ENCODE results near the gene GATAD2A. TPM values are rescaled to one million over a fixed set of nuclear protein-coding genes. Genes with fewer than 3 reads are reported as not detected.

The GATAD2A gene
- total and polyA plus RNA-seq, 10 of the 15 experiments (the other 5 are each of a cell fraction or from before 2014, with no cell fraction given), result 2.6 to 173 (median 32.0) TPM

DNA sequence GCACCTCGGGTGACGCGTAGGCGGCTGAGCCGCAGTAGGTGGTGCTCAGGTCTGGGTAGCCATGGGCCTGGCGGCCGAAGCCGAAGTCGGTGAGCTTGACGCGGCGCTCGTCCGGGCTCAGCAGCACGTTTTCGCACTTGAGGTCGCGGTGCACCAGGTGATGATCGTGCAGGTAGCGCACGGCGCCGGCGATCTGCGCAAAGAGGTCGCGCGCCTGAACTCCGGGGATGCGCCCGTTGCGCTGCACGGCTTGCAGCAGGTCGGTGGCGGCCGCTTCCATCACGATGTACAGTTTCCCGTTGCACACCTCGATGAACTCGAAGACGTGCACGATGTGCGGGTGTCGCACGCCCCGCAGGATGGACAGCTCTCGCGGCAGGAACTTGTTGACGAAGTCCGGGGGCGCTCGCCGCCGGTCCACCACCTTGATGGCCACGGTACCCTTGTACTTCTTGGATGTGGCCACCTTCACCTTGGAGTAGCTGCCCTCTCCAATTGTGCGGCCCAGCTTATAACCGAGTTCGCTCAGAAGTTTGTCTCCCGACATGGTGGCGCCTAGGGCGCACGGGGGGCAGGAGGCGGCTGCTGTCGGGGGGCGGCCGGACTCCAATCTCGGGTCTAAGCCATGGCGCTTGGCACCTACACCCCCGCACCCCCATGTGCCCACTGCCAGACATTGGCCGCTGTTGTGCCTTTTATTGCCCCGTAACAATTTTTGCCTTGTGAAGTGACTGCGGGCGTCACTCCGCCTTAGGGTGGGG is 109.6 kb downstream of the GATAD2A start, which contains the start of gene TSSK6 (continued):
- TF ChIP-seq SUZ12 (IDR thresholded peaks at IDR 0.05; ENCODE audit: unreplicated experiment) (no peak), EP300 (IDR thresholded peaks at IDR 0.05; ENCODE audit: borderline replicate concordance in 1 of 2, control insufficient read depth in 1 of 2, low read depth in 2 of 2, low read length in 2 of 2) (no peak), BRCA1 (IDR thresholded peaks at IDR 0.05; ENCODE audit: low read depth, low read length) (no peak), SMAD5 (IDR thresholded peaks at IDR 0.05; ENCODE audit: low read depth) (no peak), JUND (IDR thresholded peaks at IDR 0.05; ENCODE audit: low read depth, low read length) (no peak), FOXK2 (IDR thresholded peaks at IDR 0.05) (no peak), JUNB (IDR thresholded peaks at IDR 0.05) (no peak)
- TF ChIP-seq, protein P1, sequence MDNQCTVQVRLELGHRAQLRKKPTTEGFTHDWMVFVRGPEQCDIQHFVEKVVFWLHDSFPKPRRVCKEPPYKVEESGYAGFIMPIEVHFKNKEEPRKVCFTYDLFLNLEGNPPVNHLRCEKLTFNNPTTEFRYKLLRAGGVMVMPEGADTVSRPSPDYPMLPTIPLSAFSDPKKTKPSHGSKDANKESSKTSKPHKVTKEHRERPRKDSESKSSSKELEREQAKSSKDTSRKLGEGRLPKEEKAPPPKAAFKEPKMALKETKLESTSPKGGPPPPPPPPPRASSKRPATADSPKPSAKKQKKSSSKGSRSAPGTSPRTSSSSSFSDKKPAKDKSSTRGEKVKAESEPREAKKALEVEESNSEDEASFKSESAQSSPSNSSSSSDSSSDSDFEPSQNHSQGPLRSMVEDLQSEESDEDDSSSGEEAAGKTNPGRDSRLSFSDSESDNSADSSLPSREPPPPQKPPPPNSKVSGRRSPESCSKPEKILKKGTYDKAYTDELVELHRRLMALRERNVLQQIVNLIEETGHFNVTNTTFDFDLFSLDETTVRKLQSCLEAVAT (IDR thresholded peaks at IDR 0.05), result 0 out of 2 replicates have a peak, but pooled peaks have one; percentile 10
- TF ChIP-seq, protein P2, sequence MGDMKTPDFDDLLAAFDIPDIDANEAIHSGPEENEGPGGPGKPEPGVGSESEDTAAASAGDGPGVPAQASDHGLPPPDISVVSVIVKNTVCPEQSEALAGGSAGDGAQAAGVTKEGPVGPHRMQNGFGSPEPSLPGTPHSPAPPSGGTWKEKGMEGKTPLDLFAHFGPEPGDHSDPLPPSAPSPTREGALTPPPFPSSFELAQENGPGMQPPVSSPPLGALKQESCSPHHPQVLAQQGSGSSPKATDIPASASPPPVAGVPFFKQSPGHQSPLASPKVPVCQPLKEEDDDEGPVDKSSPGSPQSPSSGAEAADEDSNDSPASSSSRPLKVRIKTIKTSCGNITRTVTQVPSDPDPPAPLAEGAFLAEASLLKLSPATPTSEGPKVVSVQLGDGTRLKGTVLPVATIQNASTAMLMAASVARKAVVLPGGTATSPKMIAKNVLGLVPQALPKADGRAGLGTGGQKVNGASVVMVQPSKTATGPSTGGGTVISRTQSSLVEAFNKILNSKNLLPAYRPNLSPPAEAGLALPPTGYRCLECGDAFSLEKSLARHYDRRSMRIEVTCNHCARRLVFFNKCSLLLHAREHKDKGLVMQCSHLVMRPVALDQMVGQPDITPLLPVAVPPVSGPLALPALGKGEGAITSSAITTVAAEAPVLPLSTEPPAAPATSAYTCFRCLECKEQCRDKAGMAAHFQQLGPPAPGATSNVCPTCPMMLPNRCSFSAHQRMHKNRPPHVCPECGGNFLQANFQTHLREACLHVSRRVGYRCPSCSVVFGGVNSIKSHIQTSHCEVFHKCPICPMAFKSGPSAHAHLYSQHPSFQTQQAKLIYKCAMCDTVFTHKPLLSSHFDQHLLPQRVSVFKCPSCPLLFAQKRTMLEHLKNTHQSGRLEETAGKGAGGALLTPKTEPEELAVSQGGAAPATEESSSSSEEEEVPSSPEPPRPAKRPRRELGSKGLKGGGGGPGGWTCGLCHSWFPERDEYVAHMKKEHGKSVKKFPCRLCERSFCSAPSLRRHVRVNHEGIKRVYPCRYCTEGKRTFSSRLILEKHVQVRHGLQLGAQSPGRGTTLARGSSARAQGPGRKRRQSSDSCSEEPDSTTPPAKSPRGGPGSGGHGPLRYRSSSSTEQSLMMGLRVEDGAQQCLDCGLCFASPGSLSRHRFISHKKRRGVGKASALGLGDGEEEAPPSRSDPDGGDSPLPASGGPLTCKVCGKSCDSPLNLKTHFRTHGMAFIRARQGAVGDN (IDR thresholded peaks at IDR 0.05), result no peak

Data from GM12878 (cell line).